GM23338 (cell line): ENCODE data around the gene USP28. TPM values are rescaled to one million over a fixed set of nuclear protein-coding genes. Genes with fewer than 3 reads are reported as not detected.

ENCODE experiments used
- ATAC-seq: fragments of 200-7000 bp; cut with Tn5 transposase; 3 replicates; pipeline ENCODE4 v1.9.1; 2020
- DNase-seq: peaks from one replicate; pipeline ENCODE4 v3.0.0-alpha.2; 2015; ENCODE audit warnings: low spot score
- H2AFZ ChIP-seq: fragments of 200-600 bp; sonication (generic); 2 replicates; pipeline ENCODE4 v1.8.0; 2016; ENCODE audit warnings: antibody characterized with exemption, mild to moderate bottlenecking, moderate library complexity
- H3F3A ChIP-seq: fragments of 200-600 bp; sonication (generic); replicated peaks from 2 replicates; pipeline ENCODE4 v1.8.0; 2017; ENCODE audit warnings: antibody characterized with exemption, mixed run types, low read depth
- H3K27ac ChIP-seq: fragments of 200-600 bp; sonication (generic); 2 replicates; pipeline ENCODE4 v1.6.1; 2016; ENCODE audit warnings: low read depth
- H3K27me3 ChIP-seq: fragments of 200-600 bp; sonication (generic); 2 replicates; pipeline ENCODE4 v1.8.0; 2016; ENCODE audit warnings: mild to moderate bottlenecking, mixed run types, moderate library complexity; ENCODE audit not compliant: insufficient read depth
- H3K36me3 ChIP-seq: fragments of 200-600 bp; sonication (generic); 2 replicates; pipeline ENCODE4 v1.8.0; 2016; ENCODE audit warnings: mild to moderate bottlenecking; ENCODE audit not compliant: insufficient read depth
- H3K4me1 ChIP-seq: fragments of 200-600 bp; sonication (generic); 2 replicates; pipeline ENCODE4 v1.8.0; 2016; ENCODE audit warnings: mild to moderate bottlenecking, moderate library complexity; ENCODE audit not compliant: insufficient read depth
- H3K4me2 ChIP-seq: fragments of 200-600 bp; sonication (generic); 2 replicates; pipeline ENCODE4 v1.7.1; 2017; ENCODE audit warnings: mixed run types
- H3K4me3 ChIP-seq: fragments of 200-600 bp; sonication (generic); 2 replicates; pipeline ENCODE4 v1.6.1; 2016; ENCODE audit warnings: mixed run types
- H3K79me2 ChIP-seq: fragments of 200-600 bp; sonication (generic); replicated peaks from 2 replicates; pipeline ENCODE4 v1.8.0; 2017; ENCODE audit warnings: mild to moderate bottlenecking; ENCODE audit not compliant: insufficient read depth
- H3K9me2 ChIP-seq: fragments of 200-600 bp; sonication (generic); 2 replicates; pipeline ENCODE4 v1.8.0; 2017; ENCODE audit not compliant: insufficient read depth
- H4K20me1 ChIP-seq: fragments of 200-600 bp; sonication (generic); replicated peaks from 2 replicates; pipeline ENCODE4 v1.8.0; 2017; ENCODE audit warnings: mild to moderate bottlenecking; ENCODE audit not compliant: insufficient read depth
- H3K27ac Mint-ChIP-seq: 2 replicates; pipeline ENCODE4 v1.8.0; 2020; ENCODE audit warnings: inconsistent platforms, mild to moderate bottlenecking, moderate library complexity, mixed read lengths
- H3K27me3 Mint-ChIP-seq: 3 replicates; pipeline ENCODE4 v1.8.0; 2022; ENCODE audit warnings: low read depth, mild to moderate bottlenecking, moderate library complexity, mixed read lengths, inconsistent platforms; ENCODE audit not compliant: insufficient read depth, poor library complexity
- H3K36me3 Mint-ChIP-seq: 3 replicates; pipeline ENCODE4 v1.8.0; 2021; ENCODE audit warnings: low read depth, mild to moderate bottlenecking, inconsistent platforms, moderate library complexity, mixed read lengths
- H3K4me1 Mint-ChIP-seq: 3 replicates; pipeline ENCODE4 v1.8.0; 2020; ENCODE audit warnings: mild to moderate bottlenecking, inconsistent platforms, mixed read lengths
- H3K4me3 Mint-ChIP-seq: 3 replicates; pipeline ENCODE4 v1.8.0; 2021; ENCODE audit warnings: moderate library complexity, mild to moderate bottlenecking, inconsistent platforms, mixed read lengths
- H3K9me3 Mint-ChIP-seq: 3 replicates; pipeline ENCODE4 v1.8.0; 2020; ENCODE audit warnings: moderate library complexity, mild to moderate bottlenecking, inconsistent platforms, mixed read lengths
- CREB1 ChIP-seq: fragments of 250-450 bp; sonication (Bioruptor Pico); IDR thresholded peaks from 2 replicates; pipeline ENCODE4 v1.5.0; 2020; ENCODE audit warnings: low read depth, mild to moderate bottlenecking, moderate library complexity
- CTCF ChIP-seq, 2 experiments: fragments of 200-600 bp in 1 of 2; sonication (generic) in 1 of 2; conservative IDR thresholded peaks; 2 replicates each; pipeline versions ENCODE4 v1.5.1 to v1.6.1; 2016 to 2017; ENCODE audit warnings: antibody characterized with exemption in 2 of 2, low read depth in 2 of 2, mild to moderate bottlenecking in 2 of 2, moderate library complexity in 1 of 2
- ETS1 ChIP-seq: IDR thresholded peaks from 2 replicates; pipeline ENCODE4 v1.6.1; 2016; ENCODE audit warnings: antibody characterized with exemption
- EZH2 ChIP-seq: fragments of 200-600 bp; sonication (generic); IDR thresholded peaks from one replicate; pipeline ENCODE4 v1.8.0; 2017; ENCODE audit warnings: antibody characterized with exemption, mild to moderate bottlenecking, low read depth; ENCODE audit not compliant: unreplicated experiment
- EZH2phosphoT487 ChIP-seq: fragments of 200-600 bp; sonication (generic); IDR thresholded peaks from one replicate; pipeline ENCODE4 v1.8.1; 2018; ENCODE audit warnings: antibody characterized with exemption; ENCODE audit not compliant: unreplicated experiment
- JUNB ChIP-seq: IDR thresholded peaks from one replicate; pipeline ENCODE4 v1.6.1; 2016; ENCODE audit warnings: antibody characterized with exemption; ENCODE audit not compliant: unreplicated experiment
- NANOG ChIP-seq: IDR thresholded peaks from 2 replicates; pipeline ENCODE4 v1.6.1; 2016; ENCODE audit warnings: antibody characterized with exemption, borderline replicate concordance
- POLR2AphosphoS5 ChIP-seq: IDR thresholded peaks from 2 replicates; pipeline ENCODE4 v1.6.1; 2016; ENCODE audit warnings: antibody characterized with exemption, low read depth
- REST ChIP-seq: IDR thresholded peaks from one replicate; pipeline ENCODE4 v1.6.1; 2018; ENCODE audit warnings: antibody characterized with exemption; ENCODE audit not compliant: unreplicated experiment
- STAT1 ChIP-seq: IDR thresholded peaks from one replicate; pipeline ENCODE4 v1.6.1; 2016; ENCODE audit warnings: antibody characterized with exemption; ENCODE audit not compliant: unreplicated experiment
- ZNF114 ChIP-seq: fragments of 250-450 bp; sonication (Bioruptor Pico); IDR thresholded peaks from 2 replicates; pipeline ENCODE4 v1.5.0; 2020; ENCODE audit warnings: mild to moderate bottlenecking, moderate library complexity
- ZNF331 ChIP-seq: fragments of 250-450 bp; sonication (Bioruptor Pico); IDR thresholded peaks from 2 replicates; pipeline ENCODE4 v1.5.0; 2020; ENCODE audit warnings: low read depth, mild to moderate bottlenecking, moderate library complexity
- ZNF462 ChIP-seq: fragments of 250-450 bp; sonication (Bioruptor Pico); IDR thresholded peaks from 2 replicates; pipeline ENCODE4 v1.5.0; 2020; ENCODE audit warnings: mild to moderate bottlenecking, moderate library complexity
- polyA plus RNA-seq: library from polyadenylated mRNA; unstranded; fragments of >200 nt; fragmentation: Nextera tagmentation; extraction: Ambion mirVana; gene quantifications from 2 replicates; pipeline ENCODE4 v1.2.1, GENCODE V29; 2016
- total RNA-seq: library from RNA; depleted of rRNA; stranded (reverse); fragments of >200 nt; shearing (Covaris generic); gene quantifications from 2 replicates; pipeline ENCODE4 v1.2.3, GENCODE V29; 2014

The USP28 gene
- total and polyA plus RNA-seq, 2 experiments from 2014 or later = 73.9 to 171 TPM

- H3K27ac Mint-ChIP-seq = no peak overlapping the region
- no peak for TF ChIP-seq ZNF462
- no peak for TF ChIP-seq STAT1
- TF ChIP-seq CTCF (conservative IDR thresholded peaks at IDR 0.05; ENCODE audit: low read depth in 2 of 2) = no peak
- no peak for TF ChIP-seq CREB1 (CRISPR knock-in tag)
- TF ChIP-seq POLR2AphosphoS5 = no peak
- TF ChIP-seq ZNF114 (CRISPR knock-in tag) = no peak
- TF ChIP-seq ETS1 = no peak
- no peak for TF ChIP-seq NANOG
- TF ChIP-seq ZNF331 (CRISPR knock-in tag) = no peak
- no peak for TF ChIP-seq EZH2phosphoT487
- no peak for TF ChIP-seq JUNB
- TF ChIP-seq REST = no peak
- no peak for TF ChIP-seq EZH2
- no peaks in the 10 kb centered on the region for H3K27me3 Mint-ChIP-seq
- H3K36me3 ChIP-seq = peaks cover 56% of the 10 kb centered on the region
- no peaks in the 10 kb centered on the region for H3K27me3 ChIP-seq
- H3K4me1 Mint-ChIP-seq = no peaks in the 10 kb centered on the region
- no peak overlapping the region for H3K4me3 Mint-ChIP-seq
- H2AFZ ChIP-seq = no peak overlapping the region
- H3K79me2 ChIP-seq = peaks cover 36% of the 10 kb centered on the region
- no peaks in the 10 kb centered on the region; the same call in 2 of the 3 replicates for H3K9me3 Mint-ChIP-seq
- H3K4me1 ChIP-seq = no peaks in the 10 kb centered on the region
- H3K36me3 Mint-ChIP-seq = peaks cover 72% of the 10 kb centered on the region
- H3K4me3 ChIP-seq = no peak overlapping the region
- DNase-seq (no peak), ATAC-seq (no peak)
- peaks cover 7% of the 10 kb centered on the region for H4K20me1 ChIP-seq
- H3K9me2 ChIP-seq = no peaks in the 10 kb centered on the region
- no peaks in the 10 kb centered on the region for H3F3A ChIP-seq
- no peak overlapping the region for H3K27ac ChIP-seq
- H3K4me2 ChIP-seq = no peak overlapping the region
Measured at GRCh38 chr11:113831314-113831713, 44.1 kb downstream of the USP28 start.
